ENCODE data around the gene CPA1.

The CPA1 gene

GRCh38 chr7:130358471-130358870 lies 21.8 kb upstream of the CPA1 start:
- H3K27ac ChIP-seq, result no peak overlapping the region
- H3K4me1 ChIP-seq (ENCODE audit: control insufficient read depth in 1 of 2, insufficient read depth in 1 of 2, low read depth in 1 of 2, low read length in 1 of 2), result no peaks in the 10 kb centered on the region
- no peak for TF ChIP-seq CTCF (IDR thresholded peaks at IDR 0.05)
- H3K27me3 ChIP-seq, result no peaks in the 10 kb centered on the region
- H3K4me3 ChIP-seq (ENCODE audit: low read depth in 1 of 2, low read length in 1 of 2), result no peak overlapping the region
- H3K36me3 ChIP-seq, result no peaks in the 10 kb centered on the region
- no peaks in the 10 kb centered on the region for H3K9me3 ChIP-seq

- no peak overlapping the region for H3K4me3 ChIP-seq (ENCODE audit: low read depth in 1 of 2, low read length in 1 of 2)
- H3K27ac ChIP-seq, result no peak overlapping the region
- no peaks in the 10 kb centered on the region for H3K36me3 ChIP-seq
- no peaks in the 10 kb centered on the region for H3K27me3 ChIP-seq
- H3K4me1 ChIP-seq (ENCODE audit: control insufficient read depth in 1 of 2, insufficient read depth in 1 of 2, low read depth in 1 of 2, low read length in 1 of 2), result no peaks in the 10 kb centered on the region
- H3K9me3 ChIP-seq, result no peaks in the 10 kb centered on the region
- TF ChIP-seq CTCF (IDR thresholded peaks at IDR 0.05), result no peak
These were observed 20.9 kb upstream of the CPA1 start for GRCh38 chr7:130359276-130359857.

- H3K4me3 ChIP-seq (ENCODE audit: low read depth in 1 of 2, low read length in 1 of 2), result no peak overlapping the region
- H3K27ac ChIP-seq, result no peak overlapping the region
- H3K9me3 ChIP-seq, result no peaks in the 10 kb centered on the region
- no peaks in the 10 kb centered on the region for H3K27me3 ChIP-seq
- no peaks in the 10 kb centered on the region for H3K36me3 ChIP-seq
- no peaks in the 10 kb centered on the region for H3K4me1 ChIP-seq (ENCODE audit: control insufficient read depth in 1 of 2, insufficient read depth in 1 of 2, low read depth in 1 of 2, low read length in 1 of 2)
- TF ChIP-seq CTCF (IDR thresholded peaks at IDR 0.05), result no peak
These were observed 19.8 kb upstream of the CPA1 start for GRCh38 chr7:130360518-130360917.

- TF ChIP-seq CTCF (IDR thresholded peaks at IDR 0.05), result no peak
- no peak overlapping the region for H3K27ac ChIP-seq
- no peaks in the 10 kb centered on the region for H3K27me3 ChIP-seq
- no peaks in the 10 kb centered on the region for H3K9me3 ChIP-seq
- no peak overlapping the region for H3K4me3 ChIP-seq (ENCODE audit: low read depth in 1 of 2, low read length in 1 of 2)
- H3K4me1 ChIP-seq (ENCODE audit: control insufficient read depth in 1 of 2, insufficient read depth in 1 of 2, low read depth in 1 of 2, low read length in 1 of 2), result no peaks in the 10 kb centered on the region
- no peaks in the 10 kb centered on the region for H3K36me3 ChIP-seq
These were observed 18.6 kb upstream of the CPA1 start for GRCh38 chr7:130361681-130362080.

GRCh38 chr7:130362251-130362816 lies 18.0 kb upstream of the CPA1 start:
- no peaks in the 10 kb centered on the region for H3K36me3 ChIP-seq
- H3K27ac ChIP-seq, result no peak overlapping the region
- TF ChIP-seq CTCF (IDR thresholded peaks at IDR 0.05), result no peak
- H3K4me1 ChIP-seq (ENCODE audit: control insufficient read depth in 1 of 2, insufficient read depth in 1 of 2, low read depth in 1 of 2, low read length in 1 of 2), result no peaks in the 10 kb centered on the region
- H3K9me3 ChIP-seq, result no peaks in the 10 kb centered on the region
- no peak overlapping the region for H3K4me3 ChIP-seq (ENCODE audit: low read depth in 1 of 2, low read length in 1 of 2)
- H3K27me3 ChIP-seq, result no peaks in the 10 kb centered on the region

Data from neutrophil (primary cell).